ENCODE data around the gene SH3YL1. TPM values are rescaled to one million over a fixed set of nuclear protein-coding genes. Genes with fewer than 3 reads are reported as not detected.
A peak's percentile ranks its signal among the peaks of the same experiment; 100 is the strongest.

Gene SH3YL1
- total RNA-seq, 1 experiment from 2014 or later = 33.0 TPM

GRCh38 chr2:213932-214693 lies 49.7 kb downstream of the SH3YL1 start:
- no TSS peak for BruUV-seq (replicated peaks)
- Histone ChIP-seq H3K9me3 (ENCODE audit: low read depth, low read length, poor library complexity, severe bottlenecking) (peaks cover 11% of the 10 kb centered on the region), H3K27me3 (replicated peaks; ENCODE audit: insufficient read depth, low read depth, low read length, poor library complexity) (peaks cover 26% of the 10 kb centered on the region), H3K36me3 (ENCODE audit: insufficient read depth, low read length, poor library complexity, severe bottlenecking) (no peaks in the 10 kb centered on the region), H3K27ac (ENCODE audit: low read depth, low read length, poor library complexity, severe bottlenecking) (no peak overlapping the region), H3K4me1 (ENCODE audit: insufficient read depth, low read length, poor library complexity, severe bottlenecking) (no peaks in the 10 kb centered on the region), H3K4me3 (ENCODE audit: low read depth, low read length, poor library complexity, severe bottlenecking) (no peak overlapping the region)
- no peak for TF ChIP-seq CTCF (conservative IDR thresholded peaks at IDR 0.05; ENCODE audit: low read depth, low read length)
- no peak for TF ChIP-seq EZH2 (IDR thresholded peaks at IDR 0.05; ENCODE audit: borderline replicate concordance, low read depth, low read length, poor library complexity, severe bottlenecking)
- ChIA-PET CTCF (no interaction called here), POLR2A (ENCODE audit: low non-redundant PET) (no interaction called here)
- peak; percentile 1 for DNase-seq (ENCODE audit: low spot score)
- intact Hi-C loops (cut with micrococcal nuclease; ENCODE audit: unreplicated experiment) = no loop called here

- BruUV-seq (replicated peaks) = no TSS peak
- H3K4me3 ChIP-seq (ENCODE audit: low read depth, low read length, poor library complexity, severe bottlenecking) = no peak overlapping the region
- CTCF ChIA-PET = no interaction called here
- no peaks in the 10 kb centered on the region for H3K36me3 ChIP-seq (ENCODE audit: insufficient read depth, low read length, poor library complexity, severe bottlenecking)
- no peaks in the 10 kb centered on the region for H3K4me1 ChIP-seq (ENCODE audit: insufficient read depth, low read length, poor library complexity, severe bottlenecking)
- TF ChIP-seq CTCF (conservative IDR thresholded peaks at IDR 0.05; ENCODE audit: low read depth, low read length) = no peak
- TF ChIP-seq EZH2 (IDR thresholded peaks at IDR 0.05; ENCODE audit: borderline replicate concordance, low read depth, low read length, poor library complexity, severe bottlenecking) = no peak
- intact Hi-C loops (cut with micrococcal nuclease; ENCODE audit: unreplicated experiment) = no loop called here
- peaks cover 33% of the 10 kb centered on the region for H3K27me3 ChIP-seq (replicated peaks; ENCODE audit: insufficient read depth, low read depth, low read length, poor library complexity)
- DNase-seq (ENCODE audit: low spot score) = no peak
- POLR2A ChIA-PET (ENCODE audit: low non-redundant PET) = no interaction called here
- H3K27ac ChIP-seq (ENCODE audit: low read depth, low read length, poor library complexity, severe bottlenecking) = no peak overlapping the region
- H3K9me3 ChIP-seq (ENCODE audit: low read depth, low read length, poor library complexity, severe bottlenecking) = peaks cover 11% of the 10 kb centered on the region
These were observed 52.2 kb downstream of the SH3YL1 start for GRCh38 chr2:211486-212184.

GRCh38 chr2:210660-211059 lies 53.2 kb downstream of the SH3YL1 start:
- ChIA-PET POLR2A (ENCODE audit: low non-redundant PET) (no interaction called here), CTCF (no interaction called here)
- intact Hi-C loops (cut with micrococcal nuclease; ENCODE audit: unreplicated experiment) = no loop called here
- H3K36me3 ChIP-seq (ENCODE audit: insufficient read depth, low read length, poor library complexity, severe bottlenecking) = no peaks in the 10 kb centered on the region
- no peak overlapping the region for H3K27ac ChIP-seq (ENCODE audit: low read depth, low read length, poor library complexity, severe bottlenecking)
- H3K4me1 ChIP-seq (ENCODE audit: insufficient read depth, low read length, poor library complexity, severe bottlenecking) = no peaks in the 10 kb centered on the region
- H3K9me3 ChIP-seq (ENCODE audit: low read depth, low read length, poor library complexity, severe bottlenecking) = peaks cover 11% of the 10 kb centered on the region
- TF ChIP-seq CTCF (conservative IDR thresholded peaks at IDR 0.05; ENCODE audit: low read depth, low read length) = no peak
- no peak for TF ChIP-seq EZH2 (IDR thresholded peaks at IDR 0.05; ENCODE audit: borderline replicate concordance, low read depth, low read length, poor library complexity, severe bottlenecking)
- no TSS peak for BruUV-seq (replicated peaks)
- no peak overlapping the region for H3K4me3 ChIP-seq (ENCODE audit: low read depth, low read length, poor library complexity, severe bottlenecking)
- peaks cover 33% of the 10 kb centered on the region for H3K27me3 ChIP-seq (replicated peaks; ENCODE audit: insufficient read depth, low read depth, low read length, poor library complexity)
- DNase-seq (ENCODE audit: low spot score) = no peak

All from A673 (cell line).